ENCODE data around the gene CCDC138. TPM values are rescaled to one million over a fixed set of nuclear protein-coding genes. Genes with fewer than 3 reads are reported as not detected.

CCDC138 gene
- total and polyA plus RNA-seq, 5 donors = 0.86 to 2.7 (median 2.4) TPM

- H3K27me3 ChIP-seq (ENCODE audit: control insufficient read depth, insufficient read depth) = no peaks in the 10 kb centered on the region
- ATAC-seq (no peak), DNase-seq (no peak)
- 95% methylated on average over 3 of the region's 3 CpGs for WGBS
- intact Hi-C loops (cut with DNase I) = loop anchor here in 3 of 4 donors (5.0 to 10.0 kb wide), 3 partner anchors 126 to 136 kb away; partner anchors contain the start of gene EDAR (in 2 of the 3)
- no peaks in the 10 kb centered on the region for H3K9me3 ChIP-seq (ENCODE audit: control insufficient read depth, low read length)
- H3K4me3 ChIP-seq (ENCODE audit: low read length) = no peak overlapping the region
- H3K27ac ChIP-seq (ENCODE audit: low read length) = no peak overlapping the region
- H3K4me1 ChIP-seq (ENCODE audit: control insufficient read depth, insufficient read depth, low read length) = no peaks in the 10 kb centered on the region
These were observed 72.3 kb downstream of the CCDC138 start for GRCh38 chr2:108858894-108859293.

GRCh38 chr2:108866041-108866440 lies 79.5 kb downstream of the CCDC138 start:
- ATAC-seq (no peak), DNase-seq (no peak)
- Histone ChIP-seq H3K9me3 (ENCODE audit: control insufficient read depth, low read length) (no peaks in the 10 kb centered on the region), H3K4me1 (ENCODE audit: control insufficient read depth, insufficient read depth, low read length) (no peaks in the 10 kb centered on the region), H3K4me3 (ENCODE audit: low read length) (no peak overlapping the region), H3K27me3 (ENCODE audit: control insufficient read depth, insufficient read depth) (no peaks in the 10 kb centered on the region), H3K27ac (ENCODE audit: low read length) (no peak overlapping the region)
- intact Hi-C loops (cut with DNase I) = no loop called here

- DNase-seq = no peak
- Histone ChIP-seq H3K4me1 (ENCODE audit: control insufficient read depth, insufficient read depth, low read length) (no peaks in the 10 kb centered on the region), H3K9me3 (ENCODE audit: control insufficient read depth, low read length) (no peaks in the 10 kb centered on the region), H3K4me3 (ENCODE audit: low read length) (no peak overlapping the region), H3K27me3 (ENCODE audit: control insufficient read depth, insufficient read depth) (no peaks in the 10 kb centered on the region), H3K27ac (ENCODE audit: low read length) (no peak overlapping the region)
- 96% methylated on average over 1 of the region's 1 CpG for WGBS
- no peak for ATAC-seq
- intact Hi-C loops (cut with DNase I) = no loop called here
These were observed 82.3 kb downstream of the CCDC138 start for GRCh38 chr2:108868911-108869310.

GRCh38 chr2:108869542-108869941 lies 83.0 kb downstream of the CCDC138 start:
- no peaks in the 10 kb centered on the region for H3K9me3 ChIP-seq (ENCODE audit: control insufficient read depth, low read length)
- DNase-seq (no peak), ATAC-seq (no peak)
- no peak overlapping the region for H3K27ac ChIP-seq (ENCODE audit: low read length)
- H3K4me3 ChIP-seq (ENCODE audit: low read length) = no peak overlapping the region
- intact Hi-C loops (cut with DNase I) = no loop called here
- H3K27me3 ChIP-seq (ENCODE audit: control insufficient read depth, insufficient read depth) = no peaks in the 10 kb centered on the region
- no peaks in the 10 kb centered on the region for H3K4me1 ChIP-seq (ENCODE audit: control insufficient read depth, insufficient read depth, low read length)
- 93% methylated on average over 3 of the region's 3 CpGs for WGBS

- H3K27me3 ChIP-seq (ENCODE audit: control insufficient read depth, insufficient read depth) = no peaks in the 10 kb centered on the region
- H3K27ac ChIP-seq (ENCODE audit: low read length) = no peak overlapping the region
- no peak for ATAC-seq
- no peaks in the 10 kb centered on the region for H3K9me3 ChIP-seq (ENCODE audit: control insufficient read depth, low read length)
- no peak overlapping the region for H3K4me3 ChIP-seq (ENCODE audit: low read length)
- H3K4me1 ChIP-seq (ENCODE audit: control insufficient read depth, insufficient read depth, low read length) = no peaks in the 10 kb centered on the region
- intact Hi-C loops (cut with DNase I) = no loop called here
- WGBS = 98% methylated on average over 5 of the region's 5 CpGs
- DNase-seq = no peak
These were observed 83.6 kb downstream of the CCDC138 start for GRCh38 chr2:108870069-108870644.

GRCh38 chr2:108877506-108877905 lies 90.9 kb downstream of the CCDC138 start:
- DNase-seq (no peak), ATAC-seq (no peak)
- Histone ChIP-seq H3K27me3 (ENCODE audit: control insufficient read depth, insufficient read depth) (no peaks in the 10 kb centered on the region), H3K9me3 (ENCODE audit: control insufficient read depth, low read length) (no peaks in the 10 kb centered on the region), H3K27ac (ENCODE audit: low read length) (no peak overlapping the region), H3K4me3 (ENCODE audit: low read length) (no peak overlapping the region), H3K4me1 (ENCODE audit: control insufficient read depth, insufficient read depth, low read length) (no peaks in the 10 kb centered on the region)
- intact Hi-C loops (cut with DNase I) = no loop called here
- 96% methylated on average over 2 of the region's 2 CpGs for WGBS

- Histone ChIP-seq H3K9me3 (ENCODE audit: control insufficient read depth, low read length) (peaks cover 2% of the 10 kb centered on the region), H3K27ac (ENCODE audit: low read length) (no peak overlapping the region), H3K27me3 (ENCODE audit: control insufficient read depth, insufficient read depth) (no peaks in the 10 kb centered on the region), H3K4me3 (ENCODE audit: low read length) (no peak overlapping the region), H3K4me1 (ENCODE audit: control insufficient read depth, insufficient read depth, low read length) (no peaks in the 10 kb centered on the region)
- ATAC-seq (no peak), DNase-seq (no peak)
- intact Hi-C loops (cut with DNase I) = no loop called here
- WGBS = 70% methylated on average over 2 of the region's 2 CpGs
These were observed 91.7 kb downstream of the CCDC138 start for GRCh38 chr2:108878276-108878675.

- no peaks in the 10 kb centered on the region for H3K27me3 ChIP-seq (ENCODE audit: control insufficient read depth, insufficient read depth)
- ATAC-seq = no peak
- peaks cover 2% of the 10 kb centered on the region for H3K9me3 ChIP-seq (ENCODE audit: control insufficient read depth, low read length)
- 44% methylated on average over 6 of the region's 6 CpGs for WGBS
- no peak for DNase-seq
- H3K4me3 ChIP-seq (ENCODE audit: low read length) = no peak overlapping the region
- no peak overlapping the region for H3K27ac ChIP-seq (ENCODE audit: low read length)
- H3K4me1 ChIP-seq (ENCODE audit: control insufficient read depth, insufficient read depth, low read length) = no peaks in the 10 kb centered on the region
- intact Hi-C loops (cut with DNase I) = no loop called here
These were observed 98.0 kb downstream of the CCDC138 start for GRCh38 chr2:108884619-108885018.

- Histone ChIP-seq H3K27me3 (ENCODE audit: control insufficient read depth, insufficient read depth) (no peaks in the 10 kb centered on the region), H3K27ac (ENCODE audit: low read length) (no peak overlapping the region), H3K4me1 (ENCODE audit: control insufficient read depth, insufficient read depth, low read length) (no peaks in the 10 kb centered on the region), H3K9me3 (ENCODE audit: control insufficient read depth, low read length) (peaks cover 3% of the 10 kb centered on the region), H3K4me3 (ENCODE audit: low read length) (no peak overlapping the region)
- WGBS = 97% methylated on average over 1 of the region's 1 CpG
- intact Hi-C loops (cut with DNase I) = no loop called here
- no peak for ATAC-seq
- DNase-seq = no peak
These were observed 103.3 kb downstream of the CCDC138 start for GRCh38 chr2:108889907-108890306.

GRCh38 chr2:108893277-108893676 lies 106.7 kb downstream of the CCDC138 start:
- ATAC-seq = no peak

GRCh38 chr2:108894766-108895165 lies 108.2 kb downstream of the CCDC138 start:
- H3K27me3 ChIP-seq (ENCODE audit: control insufficient read depth, insufficient read depth) = no peaks in the 10 kb centered on the region
- peaks cover 3% of the 10 kb centered on the region for H3K9me3 ChIP-seq (ENCODE audit: control insufficient read depth, low read length)
- no peak overlapping the region for H3K4me3 ChIP-seq (ENCODE audit: low read length)
- intact Hi-C loops (cut with DNase I) = no loop called here
- no peak overlapping the region for H3K27ac ChIP-seq (ENCODE audit: low read length)
- no peak for DNase-seq
- H3K4me1 ChIP-seq (ENCODE audit: control insufficient read depth, insufficient read depth, low read length) = no peaks in the 10 kb centered on the region
- ATAC-seq = no peak
- WGBS = 77% methylated on average over 3 of the region's 3 CpGs

More at GRCh38 chr2:108893277-108893676, 106.7 kb downstream of the CCDC138 start:
- H3K27me3 ChIP-seq (ENCODE audit: control insufficient read depth, insufficient read depth) = no peaks in the 10 kb centered on the region
- no peak overlapping the region for H3K4me3 ChIP-seq (ENCODE audit: low read length)
- no peak for DNase-seq
- no peak overlapping the region for H3K27ac ChIP-seq (ENCODE audit: low read length)
- intact Hi-C loops (cut with DNase I) = no loop called here
- H3K9me3 ChIP-seq (ENCODE audit: control insufficient read depth, low read length) = peaks cover 3% of the 10 kb centered on the region
- H3K4me1 ChIP-seq (ENCODE audit: control insufficient read depth, insufficient read depth, low read length) = no peaks in the 10 kb centered on the region
- WGBS = 82% methylated on average over 1 of the region's 1 CpG

- H3K27me3 ChIP-seq (ENCODE audit: control insufficient read depth, insufficient read depth) = no peaks in the 10 kb centered on the region
- intact Hi-C loops (cut with DNase I) = no loop called here
- H3K4me3 ChIP-seq (ENCODE audit: low read length) = no peak overlapping the region
- H3K4me1 ChIP-seq (ENCODE audit: control insufficient read depth, insufficient read depth, low read length) = no peaks in the 10 kb centered on the region
- ATAC-seq (no peak), DNase-seq (no peak)
- H3K27ac ChIP-seq (ENCODE audit: low read length) = no peak overlapping the region
- H3K9me3 ChIP-seq (ENCODE audit: control insufficient read depth, low read length) = peaks cover 2% of the 10 kb centered on the region
- 87% methylated on average over 2 of the region's 2 CpGs for WGBS
These were observed 108.6 kb downstream of the CCDC138 start for GRCh38 chr2:108895188-108895587.

All from right cardiac atrium (tissue), 5 donors.